ENCODE results near the gene KCNQ1OT1.
"Not testable (repeated sequence)": the region's sequence is repeated elsewhere in the genome, so short reads cannot be mapped to it uniquely, and the experiment has no call there.

Gene KCNQ1OT1

DNA sequence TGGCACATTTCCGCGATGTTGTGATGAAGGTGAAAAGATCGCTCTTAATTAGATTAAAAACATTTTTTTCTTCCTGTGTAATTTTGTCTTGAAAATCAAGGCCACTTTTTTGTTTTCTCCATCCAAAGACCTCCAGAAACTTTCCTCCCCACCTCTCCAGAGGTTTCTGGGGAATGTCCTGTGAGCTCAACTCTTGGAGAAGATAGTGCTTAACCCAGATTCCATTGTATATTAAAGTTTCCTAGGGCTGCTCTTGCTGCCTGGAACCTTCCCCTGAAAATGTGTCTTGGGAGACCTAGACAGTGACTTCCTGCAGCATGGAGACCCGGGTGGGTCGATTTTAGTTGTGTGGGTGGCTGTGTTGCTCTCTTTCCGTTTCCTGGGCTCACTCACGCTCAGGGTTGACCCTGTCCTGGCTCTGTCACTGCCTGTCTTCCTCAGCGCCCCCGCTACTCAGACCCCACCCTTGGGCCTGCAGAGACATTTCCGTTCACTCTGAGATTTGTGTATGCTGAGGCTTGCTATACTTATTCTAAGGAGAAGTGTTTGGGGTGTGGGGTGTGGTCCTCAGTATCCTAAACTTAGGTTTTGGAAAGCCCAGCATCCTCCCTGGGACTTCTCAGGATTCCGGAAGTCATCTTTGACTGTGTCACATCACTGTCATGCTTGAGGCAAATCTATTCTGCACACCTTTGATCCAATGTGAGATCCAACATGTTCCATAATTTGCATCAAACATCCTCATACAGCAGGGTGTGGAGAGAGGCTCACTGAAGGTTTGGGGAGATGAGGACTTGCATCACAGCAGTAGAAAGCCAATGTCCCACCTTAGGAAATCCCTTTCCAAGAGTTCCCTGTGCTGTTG is 47.2 kb downstream of the KCNQ1OT1 start:
- no peak for DNase-seq (ENCODE audit: low read depth)

DNA sequence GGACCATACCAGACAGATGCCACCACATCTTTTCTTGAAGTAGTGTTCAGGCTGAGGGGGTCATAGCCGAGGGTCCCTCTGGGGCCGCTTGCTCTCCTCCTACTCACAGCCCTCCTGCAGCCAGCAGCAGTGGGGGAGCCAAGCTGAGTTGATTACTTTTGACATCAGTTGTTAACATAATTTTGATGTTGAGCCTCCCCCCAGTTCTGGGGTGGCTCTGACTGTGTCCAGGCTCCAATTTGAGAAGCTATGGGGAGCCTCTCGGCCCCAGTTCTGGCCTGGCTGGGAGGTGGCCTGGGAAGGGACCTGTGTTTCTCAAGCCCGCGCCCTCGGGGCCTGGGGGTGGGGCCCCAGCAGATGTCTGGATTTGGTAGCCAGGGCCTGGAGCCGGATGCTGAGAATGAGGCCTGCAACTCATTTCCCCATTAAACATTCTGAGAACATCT is 47.9 kb downstream of the KCNQ1OT1 start:
- DNase-seq (ENCODE audit: low read depth), result no peak

DNA sequence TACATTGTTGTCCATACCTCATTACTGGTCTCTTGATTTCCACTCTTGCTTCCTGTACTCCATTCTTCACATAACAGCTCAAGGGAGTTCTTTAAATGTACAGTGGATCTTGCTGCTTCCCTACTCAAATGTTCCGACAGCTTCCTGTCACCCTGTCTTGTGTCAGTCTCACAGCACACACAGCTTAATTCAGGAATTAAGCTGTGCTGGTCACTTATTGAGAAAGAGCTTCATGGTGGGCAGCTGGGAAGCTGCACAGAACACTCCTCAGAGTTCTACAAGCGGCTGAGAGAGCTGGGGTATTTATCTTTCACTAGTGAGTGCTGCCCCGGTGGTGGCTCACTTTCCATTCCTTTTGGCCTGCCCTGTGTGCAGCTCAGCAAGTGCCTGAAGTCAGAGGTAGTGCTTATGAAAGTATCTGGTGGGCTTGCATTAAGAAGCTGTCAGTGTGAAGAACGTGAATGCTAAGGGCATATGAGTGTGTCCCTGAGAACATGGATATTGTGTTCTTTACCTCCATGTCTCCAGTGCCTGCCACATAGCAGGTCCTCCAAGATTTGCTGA is 48.7 kb downstream of the KCNQ1OT1 start:
- DNase-seq (ENCODE audit: low read depth), result no peak

DNA sequence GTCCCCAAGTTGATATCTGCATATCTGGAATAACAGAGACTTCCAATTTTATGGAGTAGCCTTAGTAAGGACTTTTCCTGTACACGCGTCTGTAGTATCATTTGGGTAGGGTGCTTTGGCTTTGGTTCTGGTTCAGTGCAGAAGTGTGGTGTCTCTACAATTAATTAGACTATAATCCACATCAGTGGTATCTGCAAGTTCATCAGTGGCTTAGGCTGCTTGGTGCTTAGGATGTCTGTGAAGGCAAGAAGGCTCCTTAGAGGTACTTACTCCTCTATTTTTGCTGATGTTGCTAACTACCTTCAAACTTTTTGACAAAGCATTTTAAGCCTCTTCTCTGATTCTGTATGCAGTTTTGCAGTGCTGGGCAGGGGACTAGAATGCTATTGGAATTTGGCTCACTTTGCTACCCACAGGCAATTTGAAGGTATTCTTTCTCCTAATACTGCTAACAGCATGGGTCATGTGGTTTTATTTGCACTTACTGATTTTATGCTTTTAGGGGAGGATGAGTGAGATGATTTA is 49.4 kb downstream of the KCNQ1OT1 start:
- no peak for DNase-seq (ENCODE audit: low read depth)

DNA sequence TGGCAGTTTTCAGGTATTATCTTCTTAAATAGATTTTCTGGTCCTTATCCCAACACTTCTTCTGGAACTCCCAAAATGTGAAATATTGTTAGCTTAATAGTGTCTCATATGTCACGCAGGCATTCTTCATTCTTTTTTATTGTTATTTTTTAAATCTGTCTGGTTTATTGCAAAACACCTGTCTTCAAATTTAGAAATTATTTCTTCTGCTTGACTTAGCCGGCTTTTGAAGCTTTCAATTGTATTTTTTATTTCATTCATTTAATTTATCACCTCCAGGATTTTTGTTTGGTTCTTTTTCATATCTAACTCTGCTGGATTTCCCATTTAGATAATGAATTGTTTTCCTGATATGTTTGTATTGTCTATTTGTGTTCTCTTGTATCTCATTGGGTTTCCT is 49.9 kb downstream of the KCNQ1OT1 start:
- no peak for DNase-seq (ENCODE audit: low read depth)

DNA sequence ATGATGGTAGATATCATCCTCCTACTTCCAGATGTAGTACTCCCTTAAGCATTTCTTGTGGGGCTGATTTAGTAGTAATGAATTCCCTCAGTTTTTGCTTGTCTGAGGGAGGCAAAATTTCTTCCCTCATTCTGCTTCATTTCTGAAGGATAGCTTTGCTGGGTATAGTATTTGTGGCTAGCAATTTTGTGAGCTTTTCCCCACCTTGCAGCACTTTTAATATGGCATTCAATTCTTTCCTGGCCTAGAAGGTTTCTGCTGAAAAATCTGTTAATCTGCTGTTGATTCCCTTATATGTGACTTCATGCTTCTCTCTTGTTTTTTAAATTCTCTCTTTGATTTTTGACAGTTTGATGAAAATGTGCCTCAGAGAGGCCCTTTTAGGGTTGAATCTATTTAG is 50.4 kb downstream of the KCNQ1OT1 start:
- no peak for DNase-seq (ENCODE audit: low read depth)

GRCh38 chr11:2647953-2648352 is 51.8 kb downstream of the KCNQ1OT1 start:
- no peak for DNase-seq (ENCODE audit: low read depth)

- DNase-seq (ENCODE audit: low read depth), result no peak
These were observed 52.6 kb downstream of the KCNQ1OT1 start for GRCh38 chr11:2647167-2647566.

- no peak for DNase-seq (ENCODE audit: low read depth)
These were observed 54.0 kb downstream of the KCNQ1OT1 start for GRCh38 chr11:2645779-2646118.

GRCh38 chr11:2644844-2645778 is 54.7 kb downstream of the KCNQ1OT1 start:
- DNase-seq (ENCODE audit: low read depth), result no peak

GRCh38 chr11:2643746-2644145 is 56.0 kb downstream of the KCNQ1OT1 start:
- DNase-seq (ENCODE audit: low read depth), result no peak

- no peak for DNase-seq (ENCODE audit: low read depth)
These were observed 58.2 kb downstream of the KCNQ1OT1 start for GRCh38 chr11:2641623-2642022.

DNA sequence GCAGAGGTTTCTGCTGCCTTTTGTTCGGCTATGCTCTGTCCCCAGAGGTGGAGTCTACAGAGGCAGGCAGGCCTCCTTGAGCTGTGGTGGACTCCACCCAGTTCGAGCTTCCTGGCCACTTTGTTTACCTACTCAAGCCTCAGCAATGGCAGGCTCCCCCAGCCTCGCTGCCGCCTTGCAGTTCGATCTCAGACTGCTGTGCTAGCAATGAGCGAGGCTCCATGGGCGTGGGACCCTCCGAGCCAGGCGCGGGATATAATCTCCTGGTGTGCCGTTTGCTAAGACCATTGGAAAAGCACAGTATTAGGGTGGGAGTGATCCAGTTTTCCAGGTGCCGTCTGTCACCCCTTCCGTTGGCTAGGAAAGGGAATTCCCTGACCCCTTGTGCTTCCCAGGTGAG is 60.0 kb downstream of the KCNQ1OT1 start:
- not testable (repeated sequence) for DNase-seq (ENCODE audit: low read depth)

DNA sequence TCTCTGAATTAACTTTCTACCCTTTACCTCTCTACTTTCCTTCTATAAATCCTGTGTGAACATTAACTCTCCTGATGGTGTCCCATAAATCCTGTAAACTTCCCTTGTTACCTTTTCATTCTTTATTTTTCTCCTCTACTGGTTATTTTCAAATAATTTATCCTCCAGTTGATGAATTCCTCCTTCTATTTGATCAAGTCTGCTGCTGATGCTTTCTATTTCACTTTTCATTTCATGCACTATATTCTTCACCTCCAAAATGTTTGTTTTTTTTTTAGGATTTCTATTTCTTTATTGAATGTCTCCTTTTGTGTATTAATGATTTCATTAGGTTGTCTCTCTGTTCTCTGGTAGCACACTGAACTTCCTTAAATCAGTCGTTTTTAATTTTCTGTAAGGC is 68.6 kb downstream of the KCNQ1OT1 start:
- DNase-seq (ENCODE audit: low read depth), result no peak

DNA sequence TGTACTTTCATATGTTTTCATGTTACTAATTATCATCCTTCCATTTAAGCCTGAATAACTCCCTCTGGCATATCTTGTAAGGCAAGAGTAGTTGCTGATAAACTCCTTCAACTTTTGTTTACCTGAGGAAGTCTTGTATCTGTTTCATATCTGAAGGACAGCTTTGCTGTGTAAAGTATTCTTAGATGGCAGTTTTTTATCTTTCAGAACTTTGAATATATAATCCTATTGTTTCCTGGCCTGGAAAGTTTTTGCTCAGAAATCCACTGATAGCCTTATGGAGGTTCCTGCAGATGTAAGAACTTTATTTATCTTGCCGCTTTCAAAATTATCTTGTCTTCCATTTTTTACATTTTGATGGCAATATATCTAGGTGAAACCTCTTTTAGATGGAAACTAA is 69.1 kb downstream of the KCNQ1OT1 start:
- DNase-seq (ENCODE audit: low read depth), result no peak

GRCh38 chr11:2625183-2625582 is 74.6 kb downstream of the KCNQ1OT1 start:
- DNase-seq (ENCODE audit: low read depth), result no peak

- DNase-seq (ENCODE audit: low read depth), result no peak
These were observed 77.9 kb downstream of the KCNQ1OT1 start for GRCh38 chr11:2621894-2622293.

DNA sequence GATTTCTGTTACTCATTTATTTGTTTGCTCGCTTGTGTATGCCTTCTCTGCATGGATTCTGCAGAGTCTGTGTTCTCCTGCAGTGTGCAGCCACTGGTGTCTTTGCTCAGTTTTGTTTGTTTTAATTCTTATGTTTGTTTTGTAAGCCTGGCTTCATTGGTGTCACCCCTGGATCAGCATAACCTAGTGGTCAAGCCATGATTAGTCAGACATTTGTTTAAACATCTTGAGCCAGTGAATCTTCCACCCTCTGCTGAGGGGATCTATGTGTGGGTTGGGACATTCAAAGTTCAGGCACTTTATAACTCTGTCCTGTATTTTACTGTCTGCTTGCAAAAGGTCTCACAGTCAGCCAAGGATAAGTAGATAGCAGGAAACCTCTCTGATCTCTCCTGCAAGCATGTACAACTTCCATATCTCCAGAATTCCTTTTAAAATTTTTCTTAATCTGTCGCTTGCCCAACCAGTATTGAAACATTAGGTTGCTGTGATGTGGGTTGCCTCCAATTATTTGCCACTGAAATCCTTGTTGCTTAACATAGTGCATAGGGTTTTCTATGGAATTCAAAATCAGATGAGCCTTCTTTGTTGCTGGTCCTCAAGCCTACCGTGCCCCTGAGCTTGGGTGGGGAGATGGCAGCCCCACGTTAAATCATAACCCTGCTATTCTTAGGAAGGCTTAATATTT is 86.8 kb downstream of the KCNQ1OT1 start:
- DNase-seq (ENCODE audit: low read depth), result no peak

DNA sequence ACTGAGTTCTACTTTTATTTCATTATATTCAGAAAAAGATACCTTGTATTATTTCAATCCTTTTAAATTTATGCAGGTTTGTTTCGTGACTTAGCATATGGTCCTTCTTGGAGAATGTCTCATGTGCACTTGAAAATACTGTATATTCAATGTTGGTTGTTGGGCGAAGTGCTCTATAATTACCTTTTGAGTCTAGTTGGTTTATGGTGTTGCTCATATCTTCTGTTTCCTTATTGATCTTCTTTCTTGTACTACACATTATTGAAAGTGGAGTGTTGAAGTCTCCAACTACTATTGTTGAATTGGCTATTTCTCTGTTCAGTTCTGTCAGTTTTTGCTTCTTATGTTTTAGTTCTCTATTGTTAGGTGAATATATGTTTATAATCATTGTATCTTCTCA is 90.4 kb downstream of the KCNQ1OT1 start:
- no peak for DNase-seq (ENCODE audit: low read depth)

DNA sequence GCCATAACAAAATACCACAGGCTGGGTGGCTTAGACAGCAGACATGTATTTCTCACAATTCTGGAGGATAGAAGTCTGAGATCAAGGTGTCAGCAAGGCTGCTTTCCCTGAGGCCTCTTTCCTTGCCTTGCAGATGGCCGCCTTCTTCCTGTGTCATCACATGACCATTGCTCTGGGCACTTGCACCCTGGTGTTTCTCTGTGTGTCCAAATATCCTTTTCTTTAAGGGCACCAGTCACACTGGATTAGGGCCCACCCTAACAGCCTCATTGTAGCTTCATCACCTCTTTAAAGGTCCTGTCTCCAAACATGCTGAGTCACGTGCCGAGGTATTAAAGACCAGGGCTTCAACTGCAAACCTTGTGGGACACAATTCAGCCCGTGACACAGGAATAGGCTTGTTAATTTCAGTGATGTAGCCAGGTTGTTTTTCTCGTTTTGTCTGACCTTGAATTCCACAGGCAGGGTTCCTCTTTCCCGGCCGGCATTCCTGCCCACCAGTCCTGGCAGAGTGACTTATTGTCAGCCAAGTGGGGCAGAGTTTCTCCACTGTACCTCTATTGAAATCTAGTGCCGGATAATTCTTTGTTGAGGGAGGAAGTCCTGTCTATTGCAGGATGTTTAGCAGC is 100.1 kb downstream of the KCNQ1OT1 start:
- no peak for DNase-seq (ENCODE audit: low read depth)

DNA sequence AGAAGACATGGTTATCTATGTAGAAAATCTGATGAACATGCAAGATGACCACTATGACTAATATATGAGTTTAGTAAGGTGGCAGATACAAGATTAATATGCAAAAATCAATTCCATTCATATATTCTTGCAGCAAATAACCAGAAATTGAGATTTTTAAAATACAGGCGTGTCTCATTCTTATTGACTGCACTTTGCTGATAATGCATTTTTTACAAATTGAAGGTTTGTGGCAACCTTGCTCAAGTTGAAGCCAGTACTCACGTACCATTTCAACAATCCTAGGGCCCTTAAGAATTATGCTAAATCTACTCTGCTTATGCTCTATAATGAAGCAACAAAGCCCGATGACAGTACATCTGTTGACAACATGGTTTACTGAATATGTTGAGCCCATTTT is 104.6 kb downstream of the KCNQ1OT1 start:
- no peak for DNase-seq (ENCODE audit: low read depth)

All from activated T-helper 1 cell treated with Interleukin-2 at 50 U/mL for 16 hours (primary cell).